Bronchial epithelial cell (primary cell): ENCODE data around the gene GPR31. TPM values are rescaled to one million over a fixed set of nuclear protein-coding genes. Genes with fewer than 3 reads are reported as not detected.

Source experiments
- DNase-seq: peaks from one replicate; pipeline ENCODE4 v3.0.0-alpha.2; 2010; ENCODE audit warnings: low read depth
- FAIRE-seq: peaks from 2 replicates; lab custom pipeline; 2011; peaks lifted over from hg19 to GRCh38; lab: Jason Lieb, UNC
- H3K27me3 ChIP-seq: 2 replicates; pipeline ENCODE4 v1.5.1; 2011; ENCODE audit warnings: low read length; ENCODE audit not compliant: control insufficient read depth, insufficient read depth
- H3K36me3 ChIP-seq: 2 replicates; pipeline ENCODE4 v1.5.1; 2011; ENCODE audit warnings: low read length; ENCODE audit not compliant: control insufficient read depth, insufficient read depth
- H3K4me3 ChIP-seq: 2 replicates; pipeline ENCODE4 v1.5.1; 2011; ENCODE audit warnings: mild to moderate bottlenecking, low read depth, low read length, control low read depth
- total RNA-seq: library from RNA; depleted of rRNA; stranded (reverse); fragments of >200 nt; gene quantifications from 2 replicates; pipeline ENCODE4 v1.2.1, GENCODE V29; 2014
- TF ChIP-seq, protein P1 (sequence below): IDR thresholded peaks from 2 replicates; pipeline ENCODE4 v1.5.1; 2011; ENCODE audit warnings: mild to moderate bottlenecking, moderate library complexity, low read length, control low read depth, inconsistent platforms; ENCODE audit not compliant: insufficient read depth, severe bottlenecking

The GPR31 gene
- total RNA-seq, 1 donor from 2014 or later, result not detected

DNA sequence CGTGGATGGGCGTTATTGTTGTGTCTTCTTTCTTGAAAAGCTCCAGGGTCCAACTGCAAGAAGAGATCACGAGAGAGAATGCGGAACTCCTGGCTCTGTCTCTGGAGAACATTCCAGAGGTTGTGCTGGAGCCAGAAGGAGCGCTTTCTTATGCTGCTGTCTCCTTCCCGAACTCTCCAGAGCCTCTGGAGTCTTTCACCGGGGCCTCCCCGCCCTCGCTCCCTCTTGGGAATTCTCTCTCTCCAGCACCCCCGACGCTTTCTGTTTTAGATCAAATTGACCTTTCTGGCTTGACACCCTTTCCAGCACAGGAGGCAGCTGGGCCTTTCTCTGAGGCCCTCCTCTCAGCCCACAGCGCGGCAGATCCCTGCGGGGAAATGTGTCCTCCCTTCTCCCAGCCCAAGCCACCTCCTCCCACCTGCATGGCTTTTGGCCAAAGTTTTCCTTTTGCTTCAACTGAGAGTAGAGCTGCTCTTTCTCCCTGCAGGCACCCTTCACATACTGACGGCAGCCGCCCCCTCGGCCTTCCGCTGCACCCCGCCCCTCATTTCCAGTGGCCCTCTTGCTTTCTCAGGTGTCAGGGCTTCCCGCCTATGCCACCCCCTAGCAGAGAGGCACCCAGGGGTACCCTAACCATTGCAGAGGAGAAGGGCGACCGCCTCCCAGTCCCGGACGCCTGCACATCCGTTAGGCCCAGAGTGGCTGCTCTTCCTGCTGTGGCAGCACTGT lies 41.5 kb downstream of the GPR31 start:
- TF ChIP-seq, protein P1, sequence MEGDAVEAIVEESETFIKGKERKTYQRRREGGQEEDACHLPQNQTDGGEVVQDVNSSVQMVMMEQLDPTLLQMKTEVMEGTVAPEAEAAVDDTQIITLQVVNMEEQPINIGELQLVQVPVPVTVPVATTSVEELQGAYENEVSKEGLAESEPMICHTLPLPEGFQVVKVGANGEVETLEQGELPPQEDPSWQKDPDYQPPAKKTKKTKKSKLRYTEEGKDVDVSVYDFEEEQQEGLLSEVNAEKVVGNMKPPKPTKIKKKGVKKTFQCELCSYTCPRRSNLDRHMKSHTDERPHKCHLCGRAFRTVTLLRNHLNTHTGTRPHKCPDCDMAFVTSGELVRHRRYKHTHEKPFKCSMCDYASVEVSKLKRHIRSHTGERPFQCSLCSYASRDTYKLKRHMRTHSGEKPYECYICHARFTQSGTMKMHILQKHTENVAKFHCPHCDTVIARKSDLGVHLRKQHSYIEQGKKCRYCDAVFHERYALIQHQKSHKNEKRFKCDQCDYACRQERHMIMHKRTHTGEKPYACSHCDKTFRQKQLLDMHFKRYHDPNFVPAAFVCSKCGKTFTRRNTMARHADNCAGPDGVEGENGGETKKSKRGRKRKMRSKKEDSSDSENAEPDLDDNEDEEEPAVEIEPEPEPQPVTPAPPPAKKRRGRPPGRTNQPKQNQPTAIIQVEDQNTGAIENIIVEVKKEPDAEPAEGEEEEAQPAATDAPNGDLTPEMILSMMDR, result no peak
- no peaks in the 10 kb centered on the region for H3K27me3 ChIP-seq
- DNase-seq, result no peak
- no peak for FAIRE-seq
- no peak overlapping the region for H3K4me3 ChIP-seq
- H3K36me3 ChIP-seq, result no peaks in the 10 kb centered on the region

- TF ChIP-seq, protein P1, result no peak
- H3K4me3 ChIP-seq, result no peak overlapping the region
- DNase-seq (no peak), FAIRE-seq (no peak)
- H3K27me3 ChIP-seq, result no peaks in the 10 kb centered on the region
- no peaks in the 10 kb centered on the region for H3K36me3 ChIP-seq
These were observed 42.7 kb downstream of the GPR31 start for GRCh38 chr6:167115054-167115453.

- H3K36me3 ChIP-seq, result no peaks in the 10 kb centered on the region
- TF ChIP-seq, protein P1, result no peak
- H3K4me3 ChIP-seq, result no peak overlapping the region
- no peaks in the 10 kb centered on the region for H3K27me3 ChIP-seq
- DNase-seq (no peak), FAIRE-seq (no peak)
These were observed 43.6 kb downstream of the GPR31 start for GRCh38 chr6:167113935-167114910.

DNA sequence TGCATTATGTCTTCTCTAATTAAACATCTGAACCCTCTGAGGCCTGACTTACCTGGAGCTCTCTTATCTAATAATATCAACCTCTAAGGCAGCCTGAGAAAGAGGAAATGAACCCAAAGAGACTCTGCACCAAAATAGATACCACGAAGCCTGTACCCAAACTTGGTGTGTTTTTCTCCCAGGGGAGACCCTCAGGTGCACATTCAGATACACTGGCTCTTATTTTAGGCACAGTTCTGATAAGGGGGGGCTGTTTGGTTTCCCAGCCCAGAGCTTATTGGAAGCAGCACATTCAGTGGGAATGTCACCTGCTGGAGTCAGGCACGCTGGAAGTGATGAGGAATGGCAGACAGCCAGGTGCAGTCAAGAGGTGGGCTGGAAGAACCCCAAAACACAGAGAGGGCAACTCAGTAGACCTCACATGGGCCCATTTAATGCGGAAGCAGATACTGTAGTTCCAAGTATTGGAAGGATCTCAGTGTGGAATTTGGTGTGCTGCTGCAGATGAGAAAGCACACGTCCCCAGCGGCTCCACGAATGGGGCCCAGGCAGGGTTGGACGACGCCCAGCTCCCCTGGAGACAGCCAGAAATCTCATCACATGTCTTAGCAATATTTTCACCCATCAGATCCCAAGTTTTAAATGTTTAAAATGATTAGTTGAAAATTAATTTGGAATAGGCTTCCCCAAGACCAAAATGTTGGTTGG lies 44.6 kb downstream of the GPR31 start:
- DNase-seq (no peak), FAIRE-seq (no peak)
- H3K4me3 ChIP-seq, result no peak overlapping the region
- TF ChIP-seq, protein P1, result no peak
- H3K27me3 ChIP-seq, result no peaks in the 10 kb centered on the region
- no peaks in the 10 kb centered on the region for H3K36me3 ChIP-seq

DNA sequence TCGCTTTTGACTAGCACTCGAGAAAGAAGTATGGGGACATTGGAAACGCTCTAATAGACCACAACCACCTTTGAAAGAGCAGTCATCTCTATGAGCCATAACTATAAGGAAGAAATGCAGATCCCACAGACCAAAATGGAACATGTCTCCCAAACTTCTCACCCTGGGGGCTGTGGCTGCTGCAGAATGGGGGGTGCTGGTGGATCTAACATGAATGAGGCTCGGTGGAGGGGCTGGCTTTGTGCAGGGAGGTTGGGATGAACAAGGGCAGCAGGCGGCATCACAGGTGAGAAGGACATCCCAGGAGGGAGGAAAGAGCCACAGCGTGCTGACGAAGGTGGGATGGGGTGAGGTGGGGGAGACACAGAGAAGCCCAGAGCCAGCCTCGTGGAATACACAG lies 45.4 kb downstream of the GPR31 start:
- Histone ChIP-seq H3K36me3 (no peaks in the 10 kb centered on the region), H3K27me3 (no peaks in the 10 kb centered on the region), H3K4me3 (no peak overlapping the region)
- TF ChIP-seq, protein P1, result no peak
- FAIRE-seq (no peak), DNase-seq (no peak)
